SK-N-SH treated with all-trans-retinoic acid at 6 μM for 48 hours (cell line): ENCODE data around the gene SMOC2.

ENCODE experiments used
- ATAC-seq: fragments of 200-7000 bp; cut with Tn5 transposase; 3 replicates; pipeline ENCODE4 v1.9.1; 2020; ENCODE audit warnings: mild to moderate bottlenecking, moderate library complexity
- ARNTL ChIP-seq: fragments of 450-650 bp; formaldehyde crosslinking; IDR thresholded peaks from 2 replicates; pipeline ENCODE4 v1.5.0; 2020; ENCODE audit warnings: low read depth, mild to moderate bottlenecking, moderate library complexity, borderline replicate concordance
- BACH2 ChIP-seq: fragments of 250-450 bp; sonication (Bioruptor Pico); IDR thresholded peaks from 2 replicates; pipeline ENCODE4 v1.9.0; 2021; ENCODE audit warnings: mild to moderate bottlenecking, borderline replicate concordance
- CREB5 ChIP-seq: fragments of 250-450 bp; sonication (Bioruptor Pico); IDR thresholded peaks from 2 replicates; pipeline ENCODE4 v1.5.1; 2020; ENCODE audit warnings: low read depth, mild to moderate bottlenecking, moderate library complexity
- CSDC2 ChIP-seq: fragments of 250-450 bp; sonication (Bioruptor Pico); IDR thresholded peaks from 2 replicates; pipeline ENCODE4 v1.5.0; 2020; ENCODE audit warnings: mild to moderate bottlenecking, moderate library complexity
- CSRNP3 ChIP-seq: fragments of 250-450 bp; sonication (Bioruptor Pico); IDR thresholded peaks from 2 replicates; pipeline ENCODE4 v1.5.1; 2021; ENCODE audit warnings: mild to moderate bottlenecking, moderate library complexity
- ESRRG ChIP-seq: fragments of 250-450 bp; sonication (Bioruptor Pico); IDR thresholded peaks from 2 replicates; pipeline ENCODE4 v1.6.1; 2021; ENCODE audit warnings: mild to moderate bottlenecking
- GLIS3 ChIP-seq: fragments of 250-450 bp; sonication (Bioruptor Pico); IDR thresholded peaks from 2 replicates; pipeline ENCODE4 v1.5.0; 2020; ENCODE audit warnings: mild to moderate bottlenecking, moderate library complexity
- ISL1 ChIP-seq: fragments of 250-450 bp; sonication (Bioruptor Pico); IDR thresholded peaks from 2 replicates; pipeline ENCODE4 v2.1.2; 2022; ENCODE audit warnings: mild to moderate bottlenecking, moderate library complexity
- OSR1 ChIP-seq: fragments of 250-450 bp; sonication (Bioruptor Pico); IDR thresholded peaks from 2 replicates; pipeline ENCODE4 v1.8.0; 2022; ENCODE audit warnings: moderate library complexity, mild to moderate bottlenecking, inconsistent platforms
- PATZ1 ChIP-seq: fragments of 250-450 bp; sonication (Bioruptor Pico); IDR thresholded peaks from 2 replicates; pipeline ENCODE4 v1.8.0; 2020; ENCODE audit warnings: mild to moderate bottlenecking, moderate library complexity, borderline replicate concordance
- POU6F1 ChIP-seq: fragments of 250-450 bp; sonication (Bioruptor Pico); IDR thresholded peaks from 2 replicates; pipeline ENCODE4 v1.8.0; 2021; ENCODE audit warnings: low read depth, mild to moderate bottlenecking, moderate library complexity, borderline replicate concordance
- RARB ChIP-seq: fragments of 250-450 bp; sonication (Bioruptor Pico); IDR thresholded peaks from 2 replicates; pipeline ENCODE4 v1.8.0; 2021; ENCODE audit warnings: mild to moderate bottlenecking, moderate library complexity
- SNAI2 ChIP-seq: fragments of 250-450 bp; sonication (Bioruptor Pico); IDR thresholded peaks from 2 replicates; pipeline ENCODE4 v1.5.0; 2020; ENCODE audit warnings: mild to moderate bottlenecking, moderate library complexity
- TCF4 ChIP-seq: fragments of 250-450 bp; sonication (Bioruptor Pico); IDR thresholded peaks from 2 replicates; pipeline ENCODE4 v1.8.0; 2021; ENCODE audit warnings: mild to moderate bottlenecking, moderate library complexity, borderline replicate concordance
- TOX ChIP-seq: fragments of 250-450 bp; sonication (Bioruptor Pico); IDR thresholded peaks from 2 replicates; pipeline ENCODE4 v1.8.0; 2021; ENCODE audit warnings: mild to moderate bottlenecking, moderate library complexity, borderline replicate concordance
- TSHZ2 ChIP-seq: fragments of 250-450 bp; sonication (Bioruptor Pico); IDR thresholded peaks from 2 replicates; pipeline ENCODE4 v1.5.0; 2020; ENCODE audit warnings: mild to moderate bottlenecking, moderate library complexity
- ZC3H10 ChIP-seq: fragments of 250-450 bp; sonication (Bioruptor Pico); IDR thresholded peaks from 2 replicates; pipeline ENCODE4 v1.5.1; 2021; ENCODE audit warnings: mild to moderate bottlenecking, moderate library complexity
- ZFP3 ChIP-seq: fragments of 250-450 bp; sonication (Bioruptor Pico); IDR thresholded peaks from 2 replicates; pipeline ENCODE4 v1.5.0; 2020; ENCODE audit warnings: mild to moderate bottlenecking, moderate library complexity
- ZFP30 ChIP-seq: fragments of 450-650 bp; formaldehyde crosslinking; IDR thresholded peaks from 2 replicates; pipeline ENCODE4 v1.5.0; 2022; ENCODE audit warnings: mild to moderate bottlenecking, moderate library complexity
- ZNF565 ChIP-seq: fragments of 450-650 bp; formaldehyde crosslinking; conservative IDR thresholded peaks from 2 replicates; pipeline ENCODE4 v1.5.0; 2020; ENCODE audit warnings: low read depth, mild to moderate bottlenecking, moderate library complexity
- ZNF70 ChIP-seq: fragments of 450-650 bp; formaldehyde crosslinking; IDR thresholded peaks from 2 replicates; pipeline ENCODE4 v1.5.0; 2020; ENCODE audit warnings: mild to moderate bottlenecking, moderate library complexity
- ZNF8 ChIP-seq: fragments of 450-650 bp; formaldehyde crosslinking; IDR thresholded peaks from 2 replicates; pipeline ENCODE4 v1.5.0; 2020; ENCODE audit warnings: mild to moderate bottlenecking, moderate library complexity

Gene SMOC2

GRCh38 chr6:168395983-168396382, 45.0 kb upstream of the SMOC2 start:
- ATAC-seq: no peak
- TF ChIP-seq CSDC2 (CRISPR knock-in tag): no peak
- TF ChIP-seq ZFP3: no peak
- TF ChIP-seq GLIS3: no peak
- no peak for TF ChIP-seq ZC3H10
- no peak for TF ChIP-seq RARB (CRISPR knock-in tag)
- TF ChIP-seq ZNF565 (CRISPR knock-in tag): no peak
- TF ChIP-seq BACH2 (CRISPR knock-in tag): no peak
- no peak for TF ChIP-seq SNAI2 (CRISPR knock-in tag)
- TF ChIP-seq ZNF8: no peak
- TF ChIP-seq, all 23 proteins: peak for 0

- no peak for ATAC-seq
- TF ChIP-seq POU6F1 (no peak), CSRNP3 (no peak), ZFP3 (no peak), ZFP30 (CRISPR knock-in tag) (no peak), ISL1 (CRISPR knock-in tag) (no peak), OSR1 (CRISPR knock-in tag) (no peak), ARNTL (CRISPR knock-in tag) (no peak), SNAI2 (CRISPR knock-in tag) (no peak), TCF4 (no peak), ESRRG (CRISPR knock-in tag) (no peak), TSHZ2 (CRISPR knock-in tag) (no peak), ZNF565 (CRISPR knock-in tag) (no peak), TOX (no peak)
Measured at GRCh38 chr6:168396561-168396960, 44.4 kb upstream of the SMOC2 start.

GRCh38 chr6:168397012-168397411, 44.0 kb upstream of the SMOC2 start:
- no peak for TF ChIP-seq POU6F1
- TF ChIP-seq ZFP3: no peak
- no peak for TF ChIP-seq SNAI2 (CRISPR knock-in tag)
- no peak for TF ChIP-seq ZC3H10
- no peak for TF ChIP-seq TSHZ2 (CRISPR knock-in tag)
- TF ChIP-seq TOX: no peak
- TF ChIP-seq ZNF8: no peak
- TF ChIP-seq PATZ1: no peak
- TF ChIP-seq ZNF565 (CRISPR knock-in tag): no peak
- no peak for TF ChIP-seq ZNF70 (CRISPR knock-in tag)
- TF ChIP-seq ZFP30 (CRISPR knock-in tag): no peak
- no peak for TF ChIP-seq ESRRG (CRISPR knock-in tag)
- TF ChIP-seq GLIS3: no peak
- TF ChIP-seq ISL1 (CRISPR knock-in tag): no peak
- no peak for TF ChIP-seq CREB5
- TF ChIP-seq OSR1 (CRISPR knock-in tag): no peak
- no peak for ATAC-seq
